ENCODE data around the gene OTULIN. TPM values are rescaled to one million over a fixed set of nuclear protein-coding genes. Genes with fewer than 3 reads are reported as not detected.
A peak's percentile ranks its signal among the peaks of the same experiment; 100 is the strongest.

The OTULIN gene
- total and polyA plus RNA-seq, 2 of the 13 experiments (the other 11 are each of a cell fraction or from before 2014, with no cell fraction given) = 7.0 to 34.8 TPM

DNA sequence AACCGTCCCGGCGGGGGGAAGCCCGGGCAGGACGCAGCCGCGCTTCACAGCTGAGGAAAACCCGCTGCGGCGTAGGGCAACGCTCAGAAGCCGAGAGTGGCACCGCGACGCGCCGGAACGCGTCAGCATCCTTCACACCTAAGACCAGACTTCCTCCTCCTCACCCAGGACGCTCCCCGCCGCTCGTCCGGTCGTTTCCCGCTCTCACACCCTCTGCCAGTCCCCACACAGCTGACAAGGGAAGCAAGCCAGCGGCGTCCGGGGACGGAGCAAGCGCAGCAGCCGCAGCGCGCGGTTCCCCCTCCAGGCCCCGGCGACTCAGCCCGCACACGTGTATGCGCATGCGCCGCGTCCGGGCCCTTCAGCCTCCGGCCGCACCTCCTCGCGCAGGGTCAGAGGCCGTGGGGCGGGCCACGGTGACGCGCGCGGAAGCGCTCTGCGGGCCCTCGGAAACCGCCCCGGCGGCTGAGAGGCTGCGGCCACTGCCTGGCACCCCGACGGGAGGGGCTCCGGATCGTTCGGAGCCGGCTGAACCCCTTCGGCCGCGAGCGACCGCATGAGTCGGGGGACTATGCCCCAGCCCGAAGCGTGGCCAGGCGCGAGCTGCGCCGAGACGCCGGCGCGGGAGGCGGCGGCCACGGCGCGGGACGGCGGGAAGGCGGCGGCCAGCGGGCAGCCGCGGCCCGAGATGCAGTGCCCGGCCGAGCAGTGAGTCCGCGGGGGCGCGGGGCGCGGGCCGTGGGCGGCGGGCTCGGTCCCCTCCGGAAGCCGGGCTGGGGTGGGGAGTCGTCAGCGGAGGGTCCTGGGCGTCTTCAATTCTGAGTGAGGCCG, at the start of gene OTULIN (continued):
- TF ChIP-seq, protein P1, sequence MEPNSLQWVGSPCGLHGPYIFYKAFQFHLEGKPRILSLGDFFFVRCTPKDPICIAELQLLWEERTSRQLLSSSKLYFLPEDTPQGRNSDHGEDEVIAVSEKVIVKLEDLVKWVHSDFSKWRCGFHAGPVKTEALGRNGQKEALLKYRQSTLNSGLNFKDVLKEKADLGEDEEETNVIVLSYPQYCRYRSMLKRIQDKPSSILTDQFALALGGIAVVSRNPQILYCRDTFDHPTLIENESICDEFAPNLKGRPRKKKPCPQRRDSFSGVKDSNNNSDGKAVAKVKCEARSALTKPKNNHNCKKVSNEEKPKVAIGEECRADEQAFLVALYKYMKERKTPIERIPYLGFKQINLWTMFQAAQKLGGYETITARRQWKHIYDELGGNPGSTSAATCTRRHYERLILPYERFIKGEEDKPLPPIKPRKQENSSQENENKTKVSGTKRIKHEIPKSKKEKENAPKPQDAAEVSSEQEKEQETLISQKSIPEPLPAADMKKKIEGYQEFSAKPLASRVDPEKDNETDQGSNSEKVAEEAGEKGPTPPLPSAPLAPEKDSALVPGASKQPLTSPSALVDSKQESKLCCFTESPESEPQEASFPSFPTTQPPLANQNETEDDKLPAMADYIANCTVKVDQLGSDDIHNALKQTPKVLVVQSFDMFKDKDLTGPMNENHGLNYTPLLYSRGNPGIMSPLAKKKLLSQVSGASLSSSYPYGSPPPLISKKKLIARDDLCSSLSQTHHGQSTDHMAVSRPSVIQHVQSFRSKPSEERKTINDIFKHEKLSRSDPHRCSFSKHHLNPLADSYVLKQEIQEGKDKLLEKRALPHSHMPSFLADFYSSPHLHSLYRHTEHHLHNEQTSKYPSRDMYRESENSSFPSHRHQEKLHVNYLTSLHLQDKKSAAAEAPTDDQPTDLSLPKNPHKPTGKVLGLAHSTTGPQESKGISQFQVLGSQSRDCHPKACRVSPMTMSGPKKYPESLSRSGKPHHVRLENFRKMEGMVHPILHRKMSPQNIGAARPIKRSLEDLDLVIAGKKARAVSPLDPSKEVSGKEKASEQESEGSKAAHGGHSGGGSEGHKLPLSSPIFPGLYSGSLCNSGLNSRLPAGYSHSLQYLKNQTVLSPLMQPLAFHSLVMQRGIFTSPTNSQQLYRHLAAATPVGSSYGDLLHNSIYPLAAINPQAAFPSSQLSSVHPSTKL (CRISPR knock-in tag; IDR thresholded peaks at IDR 0.05) = peak; percentile 53; the same call in 1 of the 2 replicates
- TF ChIP-seq NR2C2 (CRISPR knock-in tag; IDR thresholded peaks at IDR 0.05; ENCODE audit: borderline replicate concordance) (peak; percentile 98), EHMT2 (IDR thresholded peaks at IDR 0.05; ENCODE audit: borderline replicate concordance, low read depth, low read length) (no peak), YY1 (IDR thresholded peaks at IDR 0.05; ENCODE audit: insufficient read depth, insufficient replicate concordance, low read depth, low read length) (no peak), MTF2 (CRISPR knock-in tag; IDR thresholded peaks at IDR 0.05; ENCODE audit: borderline replicate concordance) (peak; percentile 9; the same call in 1 of the 2 replicates), NR1H2 (CRISPR knock-in tag; IDR thresholded peaks at IDR 0.05; ENCODE audit: borderline replicate concordance, low read depth) (no peak; the same call in 1 of the 2 replicates), ZBTB3 (CRISPR knock-in tag; IDR thresholded peaks at IDR 0.05; ENCODE audit: borderline replicate concordance, low read depth) (no peak), KAT7 (CRISPR knock-in tag; IDR thresholded peaks at IDR 0.05; ENCODE audit: borderline replicate concordance) (peak; percentile 85; the same call in 1 of the 2 replicates)
- TF ChIP-seq, protein P2, sequence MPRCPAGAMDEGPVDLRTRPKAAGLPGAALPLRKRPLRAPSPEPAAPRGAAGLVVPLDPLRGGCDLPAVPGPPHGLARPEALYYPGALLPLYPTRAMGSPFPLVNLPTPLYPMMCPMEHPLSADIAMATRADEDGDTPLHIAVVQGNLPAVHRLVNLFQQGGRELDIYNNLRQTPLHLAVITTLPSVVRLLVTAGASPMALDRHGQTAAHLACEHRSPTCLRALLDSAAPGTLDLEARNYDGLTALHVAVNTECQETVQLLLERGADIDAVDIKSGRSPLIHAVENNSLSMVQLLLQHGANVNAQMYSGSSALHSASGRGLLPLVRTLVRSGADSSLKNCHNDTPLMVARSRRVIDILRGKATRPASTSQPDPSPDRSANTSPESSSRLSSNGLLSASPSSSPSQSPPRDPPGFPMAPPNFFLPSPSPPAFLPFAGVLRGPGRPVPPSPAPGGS (CRISPR knock-in tag; IDR thresholded peaks at IDR 0.05) = peak; percentile 96
- TF ChIP-seq, protein P3, sequence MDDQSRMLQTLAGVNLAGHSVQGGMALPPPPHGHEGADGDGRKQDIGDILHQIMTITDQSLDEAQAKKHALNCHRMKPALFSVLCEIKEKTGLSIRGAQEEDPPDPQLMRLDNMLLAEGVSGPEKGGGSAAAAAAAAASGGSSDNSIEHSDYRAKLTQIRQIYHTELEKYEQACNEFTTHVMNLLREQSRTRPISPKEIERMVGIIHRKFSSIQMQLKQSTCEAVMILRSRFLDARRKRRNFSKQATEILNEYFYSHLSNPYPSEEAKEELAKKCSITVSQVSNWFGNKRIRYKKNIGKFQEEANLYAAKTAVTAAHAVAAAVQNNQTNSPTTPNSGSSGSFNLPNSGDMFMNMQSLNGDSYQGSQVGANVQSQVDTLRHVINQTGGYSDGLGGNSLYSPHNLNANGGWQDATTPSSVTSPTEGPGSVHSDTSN (CRISPR knock-in tag; IDR thresholded peaks at IDR 0.05; ENCODE audit: borderline replicate concordance) = no peak
- TF ChIP-seq, protein P4, sequence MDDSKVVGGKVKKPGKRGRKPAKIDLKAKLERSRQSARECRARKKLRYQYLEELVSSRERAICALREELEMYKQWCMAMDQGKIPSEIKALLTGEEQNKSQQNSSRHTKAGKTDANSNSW (CRISPR knock-in tag; IDR thresholded peaks at IDR 0.05; ENCODE audit: borderline replicate concordance) = 0 out of 2 replicates have a peak, but pooled peaks have one; percentile 26
- TF ChIP-seq, protein P5, sequence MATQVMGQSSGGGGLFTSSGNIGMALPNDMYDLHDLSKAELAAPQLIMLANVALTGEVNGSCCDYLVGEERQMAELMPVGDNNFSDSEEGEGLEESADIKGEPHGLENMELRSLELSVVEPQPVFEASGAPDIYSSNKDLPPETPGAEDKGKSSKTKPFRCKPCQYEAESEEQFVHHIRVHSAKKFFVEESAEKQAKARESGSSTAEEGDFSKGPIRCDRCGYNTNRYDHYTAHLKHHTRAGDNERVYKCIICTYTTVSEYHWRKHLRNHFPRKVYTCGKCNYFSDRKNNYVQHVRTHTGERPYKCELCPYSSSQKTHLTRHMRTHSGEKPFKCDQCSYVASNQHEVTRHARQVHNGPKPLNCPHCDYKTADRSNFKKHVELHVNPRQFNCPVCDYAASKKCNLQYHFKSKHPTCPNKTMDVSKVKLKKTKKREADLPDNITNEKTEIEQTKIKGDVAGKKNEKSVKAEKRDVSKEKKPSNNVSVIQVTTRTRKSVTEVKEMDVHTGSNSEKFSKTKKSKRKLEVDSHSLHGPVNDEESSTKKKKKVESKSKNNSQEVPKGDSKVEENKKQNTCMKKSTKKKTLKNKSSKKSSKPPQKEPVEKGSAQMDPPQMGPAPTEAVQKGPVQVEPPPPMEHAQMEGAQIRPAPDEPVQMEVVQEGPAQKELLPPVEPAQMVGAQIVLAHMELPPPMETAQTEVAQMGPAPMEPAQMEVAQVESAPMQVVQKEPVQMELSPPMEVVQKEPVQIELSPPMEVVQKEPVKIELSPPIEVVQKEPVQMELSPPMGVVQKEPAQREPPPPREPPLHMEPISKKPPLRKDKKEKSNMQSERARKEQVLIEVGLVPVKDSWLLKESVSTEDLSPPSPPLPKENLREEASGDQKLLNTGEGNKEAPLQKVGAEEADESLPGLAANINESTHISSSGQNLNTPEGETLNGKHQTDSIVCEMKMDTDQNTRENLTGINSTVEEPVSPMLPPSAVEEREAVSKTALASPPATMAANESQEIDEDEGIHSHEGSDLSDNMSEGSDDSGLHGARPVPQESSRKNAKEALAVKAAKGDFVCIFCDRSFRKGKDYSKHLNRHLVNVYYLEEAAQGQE (IDR thresholded peaks at IDR 0.05; ENCODE audit: borderline replicate concordance in 1 of 2, low read depth in 1 of 2, low read length in 2 of 2) = no peak; a peak in 1 of 4 replicates
- TF ChIP-seq, protein P6, sequence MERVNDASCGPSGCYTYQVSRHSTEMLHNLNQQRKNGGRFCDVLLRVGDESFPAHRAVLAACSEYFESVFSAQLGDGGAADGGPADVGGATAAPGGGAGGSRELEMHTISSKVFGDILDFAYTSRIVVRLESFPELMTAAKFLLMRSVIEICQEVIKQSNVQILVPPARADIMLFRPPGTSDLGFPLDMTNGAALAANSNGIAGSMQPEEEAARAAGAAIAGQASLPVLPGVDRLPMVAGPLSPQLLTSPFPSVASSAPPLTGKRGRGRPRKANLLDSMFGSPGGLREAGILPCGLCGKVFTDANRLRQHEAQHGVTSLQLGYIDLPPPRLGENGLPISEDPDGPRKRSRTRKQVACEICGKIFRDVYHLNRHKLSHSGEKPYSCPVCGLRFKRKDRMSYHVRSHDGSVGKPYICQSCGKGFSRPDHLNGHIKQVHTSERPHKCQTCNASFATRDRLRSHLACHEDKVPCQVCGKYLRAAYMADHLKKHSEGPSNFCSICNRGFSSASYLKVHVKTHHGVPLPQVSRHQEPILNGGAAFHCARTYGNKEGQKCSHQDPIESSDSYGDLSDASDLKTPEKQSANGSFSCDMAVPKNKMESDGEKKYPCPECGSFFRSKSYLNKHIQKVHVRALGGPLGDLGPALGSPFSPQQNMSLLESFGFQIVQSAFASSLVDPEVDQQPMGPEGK (CRISPR knock-in tag; IDR thresholded peaks at IDR 0.05) = no peak

Measured in HepG2 (cell line).